Spinal cord (tissue), 10 donors: ENCODE measurements around the gene PBLD. TPM values are rescaled to one million over a fixed set of nuclear protein-coding genes. Genes with fewer than 3 reads are reported as not detected.
"Not testable (repeated sequence)": the region's sequence is repeated elsewhere in the genome, so short reads cannot be mapped to it uniquely, and the experiment has no call there.

Source experiments
- DNase-seq, 6 donors: peaks; one replicate each; pipeline versions ENCODE4 v3.0.0 to v3.0.0-alpha.2; 2013 to 2015; ENCODE audit warnings: low spot score in 6 of 6, low read depth in 4 of 6
- H3K27ac ChIP-seq: one replicate; pipeline ENCODE4 v1.5.1; 2013; ENCODE audit warnings: low read depth, low read length, control low read depth
- H3K27me3 ChIP-seq: one replicate; pipeline ENCODE4 v1.6.1; 2013; ENCODE audit warnings: low read length; ENCODE audit not compliant: control insufficient read depth, insufficient read depth
- H3K36me3 ChIP-seq: one replicate; pipeline ENCODE4 v1.6.1; 2013; ENCODE audit warnings: low read length; ENCODE audit not compliant: control insufficient read depth, insufficient read depth
- H3K4me1 ChIP-seq: one replicate; pipeline ENCODE4 v1.6.1; 2013; ENCODE audit warnings: low read length; ENCODE audit not compliant: control insufficient read depth, insufficient read depth
- H3K4me3 ChIP-seq: one replicate; pipeline ENCODE4 v1.5.1; 2013; ENCODE audit warnings: low read depth, low read length, control low read depth
- H3K9me3 ChIP-seq: one replicate; pipeline ENCODE4 v1.6.1; 2013; ENCODE audit warnings: low read length; ENCODE audit not compliant: control insufficient read depth, insufficient read depth
- WGBS: methylation state at CpG from one replicate; pipeline ENCODE4 v1.1.5; 2013; ENCODE audit warnings: missing lambda C conversion rate; ENCODE audit not compliant: insufficient coverage; 5-methylcytosine and 5-hydroxymethylcytosine counted together
- polyA plus RNA-seq, 2 donors: library from polyadenylated mRNA; unstranded; fragments of 120-200 nt; gene quantifications; one replicate each; pipeline ENCODE4 v1.2.1, GENCODE V29; 2013; ENCODE audit not compliant: insufficient read length in 2 of 2
- total RNA-seq, 2 donors: library from RNA; depleted of rRNA in 1 of 2; stranded (reverse); fragments of 120-200 nt in 1 of 2; fragments of >200 nt in 1 of 2; gene quantifications; one replicate each; pipeline versions ENCODE4 v1.2.3 to v1.2.4, GENCODE V29; 2013 to 2014
- donor health status: healthy.

PBLD gene
- total and polyA plus RNA-seq, 4 donors = 7.9 to 16.9 (median 12.5) TPM

GRCh38 chr10:68333058-68333395 is 299 bp upstream of the PBLD start:
- WGBS = 0% methylated on average over 8 of the region's 10 CpGs
- Histone ChIP-seq H3K27me3 (no peaks in the 10 kb centered on the region), H3K4me1 (peaks cover 15% of the 10 kb centered on the region), H3K9me3 (no peaks in the 10 kb centered on the region), H3K27ac (peak overlapping the region; percentile 99), H3K36me3 (peaks cover 3% of the 10 kb centered on the region), H3K4me3 (peak overlapping the region; percentile 99)
- no peak for DNase-seq

- Histone ChIP-seq H3K36me3 (peaks cover 3% of the 10 kb centered on the region), H3K4me1 (peaks cover 15% of the 10 kb centered on the region), H3K9me3 (no peaks in the 10 kb centered on the region), H3K4me3 (peak within 1 kb of the TSS; percentile 99), H3K27ac (peak within 1 kb of the TSS; percentile 99), H3K27me3 (no peaks in the 10 kb centered on the region)
- WGBS = 0% methylated on average over 68 of the region's 73 CpGs
- DNase-seq = peak; percentile 96 to 100 (median 98)
These were observed 1.1 kb downstream of the PBLD start, which contains the start of gene HNRNPH3 for GRCh38 chr10:68331455-68332258. Gene HNRNPH3 (plus strand): TSS chr10:68332064. CDS start chr10:68337222, 5,158 bp downstream.

GRCh38 chr10:68330852-68331454 is 1.8 kb downstream of the PBLD start:
- Histone ChIP-seq H3K4me1 (peaks cover 15% of the 10 kb centered on the region), H3K27ac (peak overlapping the region; percentile 99), H3K27me3 (no peaks in the 10 kb centered on the region), H3K9me3 (no peaks in the 10 kb centered on the region), H3K4me3 (peak overlapping the region; percentile 99), H3K36me3 (peaks cover 3% of the 10 kb centered on the region)
- peak in 3 of 6 donors; percentile 49 to 86 (median 81) for DNase-seq
- WGBS = 8% methylated on average over 19 of the region's 29 CpGs

- H3K27me3 ChIP-seq = no peaks in the 10 kb centered on the region
- peaks cover 15% of the 10 kb centered on the region for H3K4me1 ChIP-seq
- no peaks in the 10 kb centered on the region for H3K9me3 ChIP-seq
- H3K27ac ChIP-seq = peak overlapping the region; percentile 68
- H3K36me3 ChIP-seq = peaks cover 3% of the 10 kb centered on the region
- H3K4me3 ChIP-seq = no peak overlapping the region
- DNase-seq = no peak
- WGBS = no CpG with 5 or more reads among the region's 1 CpG
These were observed 3.2 kb downstream of the PBLD start for GRCh38 chr10:68329506-68329861.

- peak overlapping the region; percentile 6 for H3K4me3 ChIP-seq
- H3K36me3 ChIP-seq = peaks cover 3% of the 10 kb centered on the region
- peak overlapping the region; percentile 68 for H3K27ac ChIP-seq
- no peaks in the 10 kb centered on the region for H3K9me3 ChIP-seq
- WGBS = no CpG with 5 or more reads among the region's 4 CpGs
- peak in 4 of 6 donors; percentile 58 to 96 (median 73) for DNase-seq
- H3K4me1 ChIP-seq = peaks cover 15% of the 10 kb centered on the region
- H3K27me3 ChIP-seq = no peaks in the 10 kb centered on the region
These were observed 4.6 kb downstream of the PBLD start for GRCh38 chr10:68327889-68328786.

GRCh38 chr10:68324396-68324795 is 8.3 kb downstream of the PBLD start:
- DNase-seq, H3K27me3 ChIP-seq, H3K36me3 ChIP-seq, H3K27ac ChIP-seq, H3K4me3 ChIP-seq, H3K4me1 ChIP-seq, H3K9me3 ChIP-seq: not testable (repeated sequence)
- 89% methylated on average over 4 of the region's 4 CpGs for WGBS

- no peaks in the 10 kb centered on the region for H3K4me1 ChIP-seq
- H3K27ac ChIP-seq = no peak overlapping the region
- H3K27me3 ChIP-seq = no peaks in the 10 kb centered on the region
- peaks cover 5% of the 10 kb centered on the region for H3K9me3 ChIP-seq
- DNase-seq = no peak
- no peak overlapping the region for H3K4me3 ChIP-seq
- 60% methylated on average over 1 of the region's 1 CpG for WGBS
- H3K36me3 ChIP-seq = no peaks in the 10 kb centered on the region
These were observed 14.2 kb downstream of the PBLD start for GRCh38 chr10:68318331-68319059.

GRCh38 chr10:68315582-68315981 is 17.1 kb downstream of the PBLD start:
- Histone ChIP-seq H3K4me3 (no peak overlapping the region), H3K36me3 (no peaks in the 10 kb centered on the region), H3K27me3 (no peaks in the 10 kb centered on the region), H3K4me1 (no peaks in the 10 kb centered on the region), H3K9me3 (peaks cover 5% of the 10 kb centered on the region), H3K27ac (no peak overlapping the region)
- WGBS = no CpG with 5 or more reads among the region's 1 CpG
- DNase-seq = no peak

GRCh38 chr10:68314930-68315329 is 17.8 kb downstream of the PBLD start:
- H3K27me3 ChIP-seq, DNase-seq, H3K36me3 ChIP-seq, H3K9me3 ChIP-seq, H3K4me1 ChIP-seq, H3K4me3 ChIP-seq, H3K27ac ChIP-seq: not testable (repeated sequence)
- WGBS = 91% methylated on average over 4 of the region's 6 CpGs
